Measurements from ENCODE around the gene UBE2D1. TPM values are rescaled to one million over a fixed set of nuclear protein-coding genes. Genes with fewer than 3 reads are reported as not detected.

UBE2D1 gene
- total and polyA plus RNA-seq, 2 of the 13 experiments (the other 11 are each of a cell fraction or from before 2014, with no cell fraction given) = 6.2 to 13.8 TPM

GRCh38 chr10:58352956-58353610 is 18.3 kb downstream of the UBE2D1 start (continued):
- TF ChIP-seq FOXO1 (CRISPR knock-in tag; IDR thresholded peaks at IDR 0.05) (no peak), TBL1XR1 (IDR thresholded peaks at IDR 0.05; ENCODE audit: borderline replicate concordance, low read length, partially characterized antibody) (no peak), TAF15 (IDR thresholded peaks at IDR 0.05; ENCODE audit: low read depth, low read length, poor library complexity, severe bottlenecking) (no peak), FOXJ3 (CRISPR knock-in tag; IDR thresholded peaks at IDR 0.05; ENCODE audit: borderline replicate concordance) (no peak), MLXIP (CRISPR knock-in tag; IDR thresholded peaks at IDR 0.05; ENCODE audit: borderline replicate concordance) (no peak), KDM1A (CRISPR knock-in tag; IDR thresholded peaks at IDR 0.05) (no peak)
- TF ChIP-seq, protein P1, sequence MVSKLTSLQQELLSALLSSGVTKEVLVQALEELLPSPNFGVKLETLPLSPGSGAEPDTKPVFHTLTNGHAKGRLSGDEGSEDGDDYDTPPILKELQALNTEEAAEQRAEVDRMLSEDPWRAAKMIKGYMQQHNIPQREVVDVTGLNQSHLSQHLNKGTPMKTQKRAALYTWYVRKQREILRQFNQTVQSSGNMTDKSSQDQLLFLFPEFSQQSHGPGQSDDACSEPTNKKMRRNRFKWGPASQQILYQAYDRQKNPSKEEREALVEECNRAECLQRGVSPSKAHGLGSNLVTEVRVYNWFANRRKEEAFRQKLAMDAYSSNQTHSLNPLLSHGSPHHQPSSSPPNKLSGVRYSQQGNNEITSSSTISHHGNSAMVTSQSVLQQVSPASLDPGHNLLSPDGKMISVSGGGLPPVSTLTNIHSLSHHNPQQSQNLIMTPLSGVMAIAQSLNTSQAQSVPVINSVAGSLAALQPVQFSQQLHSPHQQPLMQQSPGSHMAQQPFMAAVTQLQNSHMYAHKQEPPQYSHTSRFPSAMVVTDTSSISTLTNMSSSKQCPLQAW (CRISPR knock-in tag; IDR thresholded peaks at IDR 0.05) = no peak

- H3K4me2 ChIP-seq (ENCODE audit: low read depth, low read length) = no peak overlapping the region
- H3K27me3 ChIP-seq (ENCODE audit: control insufficient read depth in 1 of 2, insufficient read depth in 2 of 2, low read length in 2 of 2) = no peaks in the 10 kb centered on the region
- H2AFZ ChIP-seq (ENCODE audit: low read length) = no peak overlapping the region
- no peak for FAIRE-seq
- no peak overlapping the region for H3K27ac ChIP-seq (ENCODE audit: extremely low read length, insufficient read depth, low read length)
- H3K36me3 ChIP-seq (replicated peaks in 1 of 2; ENCODE audit: control insufficient read depth in 1 of 2, insufficient read depth in 2 of 2, low read length in 2 of 2) = no peaks in the 10 kb centered on the region; a peak in 1 of 5 replicates
- in situ Hi-C loops (cut with HindIII; ENCODE audit: extremely low pct_ligation_motif_present, low pct_unique_long_range_greater_than_20kb) = no loop called here
- peaks cover 9% of the 10 kb centered on the region for H3K79me2 ChIP-seq (ENCODE audit: insufficient read depth, low read length)
- BruUV-seq (replicated peaks) = no TSS peak
- H3K4me1 ChIP-seq (ENCODE audit: insufficient read depth, low read length) = peaks cover 6% of the 10 kb centered on the region
- no peak for ATAC-seq
- no peak overlapping the region for H3K4me3 ChIP-seq (replicated peaks in 1 of 3; ENCODE audit: insufficient read depth in 1 of 3, low read depth in 2 of 3, low read length in 3 of 3)
- 74% methylated on average over 2 of the region's 2 CpGs for WGBS (ENCODE audit: low lambda C conversion rate)
- H3K9me3 ChIP-seq (ENCODE audit: low read length) = no peaks in the 10 kb centered on the region
- no peak overlapping the region for H3K9ac ChIP-seq (ENCODE audit: insufficient read depth, low read depth, low read length)
- H4K20me1 ChIP-seq (ENCODE audit: insufficient read depth, low read length) = no peaks in the 10 kb centered on the region
- CTCF ChIA-PET (ENCODE audit: low intra/inter-chr PET ratio, low total read pairs) = no interaction called here
- POLR2A ChIA-PET = no interaction called here
- intact Hi-C loops (cut with micrococcal nuclease; ENCODE audit: unreplicated experiment) = no loop called here
- DNase-seq (ENCODE audit: low spot score) = no peak
- no peak for TF ChIP-seq ZNF710 (CRISPR knock-in tag; IDR thresholded peaks at IDR 0.05; ENCODE audit: borderline replicate concordance)
Observed at GRCh38 chr10:58356756-58357155, 21.9 kb downstream of the UBE2D1 start.

All from HepG2 (cell line).